ENCODE data around the gene CDK14.
"Not testable (repeated sequence)": the region's sequence is repeated elsewhere in the genome, so short reads cannot be mapped to it uniquely, and the experiment has no call there.

Gene CDK14

GRCh38 chr7:90792301-90792700 lies 196.2 kb downstream of the CDK14 start:
- DNase-seq (ENCODE audit: low read depth in 2 of 2) = no peak

GRCh38 chr7:90794234-90794633 lies 198.1 kb downstream of the CDK14 start:
- not testable (repeated sequence) for DNase-seq (ENCODE audit: low read depth in 2 of 2)

GRCh38 chr7:90797596-90797995 lies 201.5 kb downstream of the CDK14 start:
- no peak for DNase-seq (ENCODE audit: low read depth in 2 of 2)

GRCh38 chr7:90804370-90804769 lies 208.2 kb downstream of the CDK14 start:
- DNase-seq (ENCODE audit: low read depth in 2 of 2) = no peak

- DNase-seq (ENCODE audit: low read depth in 2 of 2) = not testable (repeated sequence)
Observed at GRCh38 chr7:90815552-90815951, 219.4 kb downstream of the CDK14 start.

- no peak for DNase-seq (ENCODE audit: low read depth in 2 of 2)
Observed at GRCh38 chr7:90816511-90817142, 220.5 kb downstream of the CDK14 start.

GRCh38 chr7:90817151-90817550 lies 221.0 kb downstream of the CDK14 start:
- no peak for DNase-seq (ENCODE audit: low read depth in 2 of 2)

GRCh38 chr7:90817846-90818245 lies 221.7 kb downstream of the CDK14 start:
- no peak for DNase-seq (ENCODE audit: low read depth in 2 of 2)

- DNase-seq (ENCODE audit: low read depth in 2 of 2) = no peak
Observed at GRCh38 chr7:90818341-90818740, 222.2 kb downstream of the CDK14 start.

GRCh38 chr7:90821961-90822620 lies 226.0 kb downstream of the CDK14 start:
- DNase-seq (ENCODE audit: low read depth in 2 of 2) = no peak

GRCh38 chr7:90824386-90825307 lies 228.5 kb downstream of the CDK14 start:
- DNase-seq (ENCODE audit: low read depth in 2 of 2) = no peak

- DNase-seq (ENCODE audit: low read depth in 2 of 2) = no peak
Observed at GRCh38 chr7:90825779-90826178, 229.7 kb downstream of the CDK14 start.

- no peak for DNase-seq (ENCODE audit: low read depth in 2 of 2)
Observed at GRCh38 chr7:90828601-90829000, 232.5 kb downstream of the CDK14 start.

- no peak for DNase-seq (ENCODE audit: low read depth in 2 of 2)
Observed at GRCh38 chr7:90830308-90830707, 234.2 kb downstream of the CDK14 start.

GRCh38 chr7:90832726-90833125 lies 236.6 kb downstream of the CDK14 start:
- DNase-seq (ENCODE audit: low read depth in 2 of 2) = no peak

GRCh38 chr7:90833443-90833842 lies 237.3 kb downstream of the CDK14 start:
- no peak for DNase-seq (ENCODE audit: low read depth in 2 of 2)

- no peak for DNase-seq (ENCODE audit: low read depth in 2 of 2)
Observed at GRCh38 chr7:90834771-90835170, 238.7 kb downstream of the CDK14 start.

GRCh38 chr7:90835861-90836260 lies 239.7 kb downstream of the CDK14 start:
- no peak for DNase-seq (ENCODE audit: low read depth in 2 of 2)

GRCh38 chr7:90836937-90837336 lies 240.8 kb downstream of the CDK14 start:
- DNase-seq (ENCODE audit: low read depth in 2 of 2) = no peak

- DNase-seq (ENCODE audit: low read depth in 2 of 2) = no peak
Observed at GRCh38 chr7:90838799-90839198, 242.7 kb downstream of the CDK14 start.

- DNase-seq (ENCODE audit: low read depth in 2 of 2) = no peak
Observed at GRCh38 chr7:90839316-90839715, 243.2 kb downstream of the CDK14 start.

- no peak for DNase-seq (ENCODE audit: low read depth in 2 of 2)
Observed at GRCh38 chr7:90839727-90840291, 243.7 kb downstream of the CDK14 start.

Measured in stimulated activated CD8-positive, alpha-beta memory T cell treated with anti-CD3 and anti-CD28 coated beads, Interleukin-7, amount 100 ng/mL, for 4 hours (primary cell).